GM21515 (cell line): ENCODE data around the gene OCA2.
"Not testable (repeated sequence)": the region's sequence is repeated elsewhere in the genome, so short reads cannot be mapped to it uniquely, and the experiment has no call there.

Experiments used
- ATAC-seq: cut with Tn5 transposase; IDR thresholded peaks from one replicate; pipeline ENCODE4 v1.9.1; 2021; ENCODE audit not compliant: unreplicated experiment

The OCA2 gene

DNA sequence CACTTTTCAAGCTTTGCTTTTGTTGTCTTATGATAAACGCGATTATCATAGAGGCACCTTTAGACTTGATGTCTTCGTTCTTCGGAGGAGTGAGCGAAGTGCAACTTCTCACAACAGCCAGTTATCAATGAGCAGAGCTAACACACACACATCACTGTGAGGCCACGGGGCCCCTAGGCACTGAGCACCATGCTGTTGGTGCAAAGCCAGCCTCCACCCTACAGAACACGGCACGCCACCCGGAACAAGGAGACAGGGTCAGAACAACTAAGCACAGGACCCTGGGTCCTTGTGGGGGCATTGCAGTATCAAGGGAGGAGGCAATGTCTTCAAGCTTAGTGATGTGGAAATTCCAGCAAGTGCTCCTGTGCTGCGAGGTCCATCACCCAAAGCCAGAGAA, 244.5 kb downstream of the OCA2 start:
- no peak for ATAC-seq

DNA sequence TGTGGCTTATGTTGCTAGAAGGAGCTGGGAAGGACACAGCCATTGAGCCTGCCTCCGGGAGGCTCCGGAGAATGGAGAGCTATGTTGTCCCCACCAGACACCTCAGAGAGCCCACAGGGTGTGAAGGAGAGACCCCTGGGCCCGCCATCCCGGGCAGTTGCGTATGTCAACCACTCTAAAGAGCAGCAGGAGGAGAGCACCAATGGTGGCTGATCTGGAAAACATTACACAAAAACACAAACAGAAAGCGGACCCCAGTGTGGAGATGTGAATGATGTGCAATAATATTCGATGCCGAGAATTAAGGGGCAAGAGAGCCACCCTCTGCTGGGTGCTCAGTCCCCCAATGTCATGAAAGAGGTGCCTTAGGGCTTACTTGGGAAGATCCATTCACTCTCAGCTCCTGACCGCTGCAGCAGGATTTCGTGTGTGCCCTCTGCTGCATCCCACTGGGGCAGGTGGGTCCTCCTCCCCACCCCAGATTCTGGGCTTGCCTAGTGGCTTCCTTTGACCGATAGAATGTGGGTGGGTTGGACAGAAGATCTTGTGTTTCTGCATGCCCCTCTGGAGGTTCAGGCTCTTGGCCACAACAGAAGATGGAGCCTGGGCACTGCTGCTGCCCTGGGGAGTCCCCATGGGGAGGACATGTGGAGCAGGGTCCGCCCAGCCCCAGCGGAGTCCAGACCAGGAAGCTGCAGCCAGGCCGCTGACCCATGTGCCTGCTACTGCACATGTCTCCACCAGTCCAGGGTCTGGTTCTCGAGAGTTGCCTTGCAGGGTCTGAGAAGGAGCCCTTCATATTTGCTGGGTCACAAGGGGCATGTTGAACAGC, 245.3 kb downstream of the OCA2 start:
- no peak for ATAC-seq

DNA sequence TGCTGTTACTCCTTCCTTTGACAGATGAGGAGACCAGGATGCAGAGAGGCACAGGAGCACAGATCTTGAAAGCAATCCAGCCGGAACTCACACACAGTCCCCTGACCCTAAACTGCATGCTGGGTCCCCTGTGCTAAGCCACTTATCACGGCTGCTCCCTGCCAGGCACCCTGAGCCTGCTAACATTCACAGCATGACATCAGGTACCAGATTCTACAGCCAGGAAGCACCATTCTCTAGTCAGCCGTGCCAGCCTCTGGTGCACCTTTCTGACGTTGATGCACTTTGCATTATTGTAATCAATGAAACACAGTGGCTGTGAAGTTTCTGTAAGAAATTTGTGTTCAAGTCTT, 247.3 kb downstream of the OCA2 start:
- ATAC-seq: no peak

DNA sequence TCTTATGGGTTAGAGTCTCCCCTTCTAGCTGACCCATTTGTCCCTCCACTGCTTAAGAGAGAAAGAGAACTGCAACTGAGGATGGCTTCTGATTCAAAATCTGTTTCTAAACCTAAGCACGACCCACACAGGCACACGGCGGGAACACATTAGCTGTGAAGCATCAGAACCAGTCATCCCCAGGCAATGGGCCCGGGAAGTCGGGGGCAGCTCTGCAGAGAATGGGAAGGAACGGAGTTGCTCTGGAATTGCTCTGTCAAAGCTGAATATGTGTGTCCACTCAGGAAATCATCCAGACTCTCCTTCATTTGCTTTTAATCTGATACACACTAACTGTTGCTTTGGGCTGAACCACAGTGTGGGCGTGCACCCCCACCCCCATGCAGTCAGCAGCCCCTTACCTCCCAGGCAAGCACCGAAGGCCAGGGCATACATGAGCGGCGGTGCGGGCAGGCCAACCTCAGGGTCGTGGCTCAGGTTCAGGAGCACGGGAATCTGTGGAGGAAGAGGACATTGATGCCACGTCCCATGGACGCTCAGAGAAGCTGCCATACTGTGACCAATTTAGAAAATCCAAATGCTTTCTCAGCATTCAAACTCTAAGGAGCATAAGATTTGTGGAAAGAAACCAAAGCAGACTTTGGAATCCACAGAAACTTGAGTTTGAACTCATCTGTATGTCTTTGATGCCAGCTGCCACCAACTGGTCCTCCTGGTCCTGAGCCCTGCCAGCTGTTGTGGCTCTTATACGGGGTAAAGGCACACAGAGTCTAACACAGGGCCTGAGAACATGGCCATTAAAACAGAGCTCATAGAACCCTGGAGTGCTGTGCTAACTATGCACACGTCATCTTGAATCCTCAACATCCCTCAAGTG, 247.9 kb downstream of the OCA2 start:
- ATAC-seq: no peak

DNA sequence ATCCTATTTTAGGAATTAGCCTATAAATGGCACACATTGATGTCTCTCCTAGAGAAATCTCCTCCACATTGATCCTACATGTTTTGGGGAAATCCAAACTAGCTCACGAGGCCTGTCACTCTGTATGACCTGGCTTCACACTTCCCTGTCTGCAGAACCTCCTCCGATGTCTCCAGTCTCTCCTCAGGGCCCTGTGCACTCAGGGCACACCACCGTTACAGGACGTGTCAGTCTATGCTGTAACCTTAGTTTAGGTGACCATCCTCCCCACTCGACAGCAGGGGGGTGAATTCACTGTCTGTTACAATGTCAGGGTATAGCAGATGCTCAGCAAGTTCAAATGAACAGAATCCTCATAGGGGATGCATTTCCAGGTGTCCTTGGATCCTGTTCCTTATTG, 249.1 kb downstream of the OCA2 start:
- no peak for ATAC-seq

DNA sequence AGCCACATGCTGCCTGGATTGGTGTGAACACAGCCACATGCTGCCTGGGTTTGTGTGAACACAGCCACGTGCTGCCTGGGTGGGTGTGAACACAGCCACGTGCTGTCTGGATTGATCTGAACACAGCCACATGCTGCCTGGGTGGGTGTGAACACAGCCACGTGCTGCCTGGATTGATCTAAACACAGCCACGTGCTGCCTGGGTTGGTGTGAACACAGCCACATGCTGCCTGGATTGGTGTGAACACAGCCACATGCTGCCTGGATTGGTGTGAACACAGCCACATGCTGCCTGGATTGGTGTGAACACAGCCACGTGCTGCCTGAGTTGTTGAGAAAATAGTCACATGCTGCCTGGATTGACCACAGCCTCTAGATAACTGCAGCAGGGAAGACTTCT, 250.2 kb downstream of the OCA2 start:
- not testable (repeated sequence) for ATAC-seq

DNA sequence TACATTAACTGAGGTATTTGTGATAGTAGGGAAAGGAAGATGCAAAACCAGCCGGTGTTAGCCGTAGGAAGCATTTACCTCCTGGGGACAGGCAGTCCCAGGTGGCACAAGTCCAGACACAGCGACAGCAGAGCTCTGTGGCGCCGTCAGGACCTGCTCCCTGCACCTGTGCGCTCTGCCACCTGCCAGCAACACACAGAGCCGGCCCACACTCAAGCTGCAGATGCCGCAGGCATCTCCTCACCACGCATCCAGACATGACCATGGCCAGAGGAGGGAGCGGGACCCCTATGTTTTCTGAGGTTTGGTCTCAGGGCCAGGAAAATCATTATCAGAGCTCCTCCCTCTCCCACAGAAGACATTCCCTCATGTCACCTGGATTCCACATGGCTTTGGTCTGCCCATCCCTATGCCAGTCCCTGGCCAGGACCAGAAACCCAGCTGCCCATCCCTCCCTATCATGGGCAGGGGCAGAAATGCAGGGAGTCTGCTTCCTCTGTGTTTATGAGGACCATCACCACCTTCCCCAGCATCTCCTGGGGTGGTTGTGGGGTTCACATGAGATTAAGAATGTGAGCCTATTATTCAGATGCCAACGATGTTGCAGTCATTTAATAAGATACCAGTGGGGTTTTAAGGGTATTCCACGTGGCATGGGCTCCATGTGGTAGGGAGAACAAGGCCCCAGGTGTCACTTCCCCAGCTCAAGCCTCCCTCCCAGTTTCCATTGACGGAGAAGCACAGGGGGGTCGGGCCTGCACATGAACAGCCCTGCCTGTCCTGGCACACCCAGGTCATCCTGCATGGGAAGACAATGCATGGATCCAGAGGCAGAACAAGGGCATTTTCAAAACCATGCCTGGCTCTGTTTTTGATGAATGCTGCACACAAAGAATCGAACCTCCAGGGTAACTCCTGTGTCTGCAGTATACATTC, 251.1 kb downstream of the OCA2 start:
- no peak for ATAC-seq

DNA sequence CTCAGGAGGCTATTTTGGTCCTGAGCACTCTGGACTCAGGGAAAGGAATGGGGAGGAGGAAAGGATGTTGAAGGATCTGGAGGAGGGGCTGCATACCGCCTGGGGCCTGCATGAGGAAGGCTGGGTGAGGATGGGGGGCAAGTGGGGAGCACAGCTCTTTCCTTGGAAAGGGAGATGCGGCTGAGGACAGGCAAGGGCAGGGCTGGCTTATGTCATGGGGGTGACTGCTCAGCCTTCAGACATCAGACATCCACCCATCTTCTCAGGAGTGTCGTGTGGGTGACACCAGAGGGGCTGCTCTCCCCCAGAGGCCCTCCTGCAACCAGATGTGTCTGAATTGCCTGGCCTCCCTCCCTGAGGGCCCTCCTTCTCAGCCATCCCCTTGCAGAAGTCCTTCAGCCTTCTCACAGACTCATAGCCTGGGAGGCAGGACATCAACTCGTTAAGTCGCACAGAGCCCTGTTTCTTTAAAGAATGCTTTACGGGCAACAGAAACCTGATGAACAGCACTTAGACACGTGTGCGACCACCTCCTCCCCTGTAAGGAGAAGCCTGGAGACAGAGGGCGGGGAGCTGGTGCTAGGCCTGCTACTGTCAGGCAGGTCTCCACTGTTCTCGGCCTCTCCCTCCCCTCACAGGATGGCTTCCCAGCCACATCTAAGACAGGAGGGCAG, 252.3 kb downstream of the OCA2 start:
- no peak for ATAC-seq

DNA sequence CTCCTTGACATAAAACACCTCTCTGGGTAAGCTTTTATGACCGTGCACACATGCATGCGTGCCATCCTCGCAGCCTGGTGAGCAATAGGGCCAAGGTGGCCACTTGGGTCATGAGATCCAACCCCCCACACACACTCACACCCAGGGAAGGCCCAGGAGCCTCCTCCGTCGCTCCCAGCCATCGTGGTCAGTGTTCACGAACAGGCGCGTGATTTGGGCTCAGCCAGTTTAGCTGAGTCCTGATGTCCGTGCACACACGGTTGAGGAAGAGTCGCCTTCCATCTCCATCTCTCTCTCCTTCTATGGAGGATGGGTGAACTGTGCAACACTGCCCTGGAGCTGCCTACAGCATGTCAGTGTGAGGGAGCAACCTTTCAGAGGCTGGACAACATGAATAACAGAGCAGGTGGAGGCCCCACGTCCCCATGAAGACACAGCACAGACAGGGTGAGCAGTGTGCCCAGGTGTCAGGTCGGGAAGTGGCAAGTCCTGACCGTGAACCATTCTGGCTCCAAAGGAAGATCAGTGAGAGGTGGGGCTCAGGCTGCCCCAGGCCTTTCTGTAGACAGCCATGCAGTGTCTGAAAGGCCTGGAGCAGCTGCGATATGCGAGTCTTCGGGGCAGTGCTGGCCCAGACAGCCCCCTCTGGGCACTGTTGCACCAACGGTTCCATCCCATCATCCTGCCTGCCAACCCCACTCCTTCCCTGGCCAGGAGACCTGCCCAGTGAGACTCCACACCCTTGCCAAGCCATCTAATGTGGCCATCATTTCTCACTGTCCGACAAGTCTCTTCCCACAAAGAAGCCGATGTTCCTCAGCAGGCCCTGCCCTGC, 253.4 kb downstream of the OCA2 start:
- no peak for ATAC-seq

DNA sequence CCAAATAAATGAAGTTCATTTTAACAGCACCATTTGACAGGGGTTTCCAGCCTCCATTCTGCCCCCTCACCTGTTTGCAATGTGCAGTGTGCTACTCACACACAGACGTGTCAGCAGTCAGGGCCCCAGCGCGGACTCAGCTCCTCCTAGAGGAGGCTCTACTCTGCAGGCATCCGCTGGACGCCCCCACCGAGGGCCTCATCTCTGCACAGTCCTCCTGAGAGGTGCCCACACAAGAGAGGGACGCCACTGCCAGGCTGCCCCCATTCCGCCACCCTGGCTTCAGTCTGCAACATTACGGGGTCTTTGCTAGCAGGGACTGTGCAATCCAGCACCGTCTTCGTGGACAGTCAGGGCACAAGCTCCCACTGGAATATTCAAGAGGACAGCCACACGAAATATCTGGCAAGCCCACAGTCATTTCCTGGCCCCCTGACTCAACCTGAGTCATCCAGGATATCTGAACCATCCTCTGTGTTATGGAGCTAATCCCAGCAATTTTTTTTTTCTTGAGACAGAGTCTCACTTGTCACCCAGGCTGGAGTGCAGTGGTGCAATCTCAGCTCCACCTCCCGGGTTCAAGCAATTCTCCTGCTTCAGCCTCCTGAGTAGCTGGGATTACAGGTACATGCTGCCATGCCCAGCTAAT, 255.0 kb downstream of the OCA2 start:
- ATAC-seq: no peak

DNA sequence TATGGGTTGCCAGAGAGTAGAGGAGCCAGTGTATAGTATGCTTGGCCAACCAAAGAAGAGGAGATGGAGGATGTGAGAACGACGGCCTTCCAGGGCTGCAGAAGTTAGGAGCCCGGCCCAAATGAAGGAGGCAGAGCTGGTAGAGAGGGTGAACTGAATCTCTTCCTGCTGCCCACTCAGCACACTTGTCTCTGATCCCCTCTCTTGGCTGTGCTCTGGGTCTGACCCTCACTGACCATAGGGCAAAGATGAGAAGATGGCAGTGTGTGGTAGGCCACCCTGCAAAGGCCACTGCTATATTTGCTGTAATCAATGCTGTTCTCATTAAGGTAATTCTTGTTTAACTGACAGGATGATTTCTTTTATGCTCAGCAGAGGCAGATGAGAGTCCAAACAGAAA, 256.0 kb downstream of the OCA2 start:
- ATAC-seq: no peak

DNA sequence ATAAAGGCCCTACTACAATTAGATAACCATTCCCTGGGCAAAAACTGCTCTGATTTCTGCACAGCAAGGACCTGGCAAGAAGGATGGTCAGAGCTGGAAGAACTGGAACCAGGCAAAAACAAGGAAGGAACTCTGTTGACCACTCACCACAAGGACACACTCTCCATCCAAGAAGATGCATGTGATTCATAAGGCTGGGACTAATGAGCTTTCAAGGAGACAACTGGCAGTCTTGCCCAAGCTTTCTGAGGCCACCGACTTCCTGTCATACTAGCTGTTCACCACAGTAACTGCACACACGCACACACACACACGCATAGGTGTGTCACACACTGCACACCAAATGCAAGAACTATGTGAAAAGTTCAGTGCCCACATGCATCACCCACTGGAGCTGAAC, 256.6 kb downstream of the OCA2 start:
- no peak for ATAC-seq

DNA sequence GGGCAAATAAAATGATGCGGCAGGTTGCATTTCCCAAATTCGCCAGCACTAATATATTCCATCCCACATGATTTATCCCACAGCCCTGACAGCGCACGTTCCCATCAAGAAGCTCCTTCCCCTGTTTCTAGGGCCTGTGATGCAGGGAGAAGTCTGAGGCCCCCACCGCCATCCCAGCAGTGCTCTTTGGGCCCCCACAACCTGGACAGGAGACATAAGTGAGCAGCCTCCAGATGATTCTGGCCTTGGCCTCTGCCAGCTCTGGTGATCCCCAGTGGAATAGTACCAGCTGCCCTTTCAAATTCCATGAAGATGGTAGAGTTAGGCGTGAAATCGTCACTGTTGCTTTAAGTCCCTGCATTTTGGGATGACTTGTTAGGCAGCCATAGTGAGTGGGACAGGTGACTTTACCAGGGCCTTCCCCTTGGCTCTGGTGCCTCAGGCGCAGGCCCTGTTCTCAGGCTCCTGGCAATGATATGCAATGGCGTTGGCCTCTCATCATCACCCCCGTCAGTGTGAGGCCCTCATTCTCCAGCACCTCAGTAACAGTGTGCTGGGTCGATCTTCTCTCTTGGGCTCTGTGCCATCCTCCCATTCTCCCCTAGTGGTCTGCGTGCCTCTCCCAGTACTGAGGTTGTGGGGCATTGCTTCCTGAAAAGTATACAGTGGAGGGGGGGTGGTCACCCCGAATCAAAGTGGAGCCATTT, 263.7 kb downstream of the OCA2 start:
- no peak for ATAC-seq

DNA sequence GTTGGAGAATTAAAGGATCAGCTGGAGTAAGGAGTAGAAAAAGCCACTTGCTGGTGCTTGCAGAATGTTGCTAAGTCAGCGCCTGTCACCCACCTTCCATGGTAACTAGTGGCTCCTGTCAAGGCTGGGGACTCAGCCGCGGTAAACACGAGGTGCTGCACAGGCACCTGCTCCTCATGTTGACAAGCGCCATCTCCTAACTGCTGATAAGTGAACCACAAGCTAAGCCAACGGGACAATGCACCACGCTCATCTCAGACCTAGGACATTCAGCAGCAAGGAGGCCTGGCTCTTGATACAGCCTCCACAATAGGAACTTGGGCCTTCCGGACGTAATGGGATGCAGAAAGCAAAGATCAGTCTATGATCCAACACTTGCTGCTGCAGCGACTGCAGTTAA, 264.4 kb downstream of the OCA2 start:
- no peak for ATAC-seq

DNA sequence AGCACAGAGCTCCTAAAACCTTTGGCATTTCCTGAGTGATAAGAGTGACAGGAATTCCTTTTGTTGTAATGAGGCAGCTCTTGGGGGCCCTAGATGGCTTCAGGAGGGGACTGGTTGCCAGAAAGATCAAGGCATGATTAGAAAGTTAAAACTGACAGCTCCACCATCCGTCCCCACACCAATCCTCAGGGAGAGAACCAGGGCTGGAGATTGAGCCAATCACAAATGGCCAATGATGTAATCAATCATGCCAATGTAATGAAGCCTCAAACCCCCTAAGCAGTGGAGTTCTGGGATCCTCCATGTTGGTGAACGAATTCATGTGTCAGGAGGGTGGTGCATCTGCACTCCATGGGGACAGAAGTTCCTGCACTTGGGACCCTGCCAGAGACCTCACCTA, 265.1 kb downstream of the OCA2 start:
- ATAC-seq: no peak

DNA sequence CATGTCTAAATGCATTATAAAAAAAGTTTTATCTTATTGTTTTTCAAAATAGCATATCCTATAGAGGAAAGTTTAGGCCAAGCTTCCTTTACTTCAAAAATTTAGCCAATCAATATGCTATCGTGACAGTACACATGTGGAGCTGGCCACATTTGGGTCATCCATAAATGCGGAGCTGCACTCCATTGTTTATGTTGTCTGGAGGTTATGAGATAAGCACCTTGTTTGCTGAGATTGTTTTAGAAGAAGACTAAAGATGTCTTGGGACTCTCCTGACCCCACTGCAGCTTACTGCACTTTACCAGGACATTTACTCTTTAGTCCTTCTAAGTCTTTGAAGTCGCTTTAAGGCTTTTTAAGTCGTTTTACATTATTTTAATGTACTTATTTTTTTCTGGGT, 265.9 kb downstream of the OCA2 start:
- ATAC-seq: no peak

DNA sequence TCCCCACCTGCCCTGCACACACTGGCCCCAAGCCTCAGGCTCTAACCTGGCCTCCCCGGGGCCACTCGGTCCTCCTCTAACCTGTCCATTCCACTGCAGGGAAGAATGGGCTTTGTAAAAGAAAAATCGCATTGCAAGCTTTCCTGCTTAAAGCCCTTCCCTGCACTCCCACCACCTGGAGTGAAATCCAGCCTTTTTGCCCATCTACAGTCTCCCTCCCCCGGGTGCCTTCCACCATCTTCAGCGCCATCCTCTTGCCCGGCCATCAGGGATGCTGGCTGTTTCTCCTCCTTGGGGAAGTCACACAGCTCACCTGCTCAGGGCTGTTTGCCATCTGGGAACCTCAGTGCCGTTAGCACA, 266.9 kb downstream of the OCA2 start:
- no peak for ATAC-seq

DNA sequence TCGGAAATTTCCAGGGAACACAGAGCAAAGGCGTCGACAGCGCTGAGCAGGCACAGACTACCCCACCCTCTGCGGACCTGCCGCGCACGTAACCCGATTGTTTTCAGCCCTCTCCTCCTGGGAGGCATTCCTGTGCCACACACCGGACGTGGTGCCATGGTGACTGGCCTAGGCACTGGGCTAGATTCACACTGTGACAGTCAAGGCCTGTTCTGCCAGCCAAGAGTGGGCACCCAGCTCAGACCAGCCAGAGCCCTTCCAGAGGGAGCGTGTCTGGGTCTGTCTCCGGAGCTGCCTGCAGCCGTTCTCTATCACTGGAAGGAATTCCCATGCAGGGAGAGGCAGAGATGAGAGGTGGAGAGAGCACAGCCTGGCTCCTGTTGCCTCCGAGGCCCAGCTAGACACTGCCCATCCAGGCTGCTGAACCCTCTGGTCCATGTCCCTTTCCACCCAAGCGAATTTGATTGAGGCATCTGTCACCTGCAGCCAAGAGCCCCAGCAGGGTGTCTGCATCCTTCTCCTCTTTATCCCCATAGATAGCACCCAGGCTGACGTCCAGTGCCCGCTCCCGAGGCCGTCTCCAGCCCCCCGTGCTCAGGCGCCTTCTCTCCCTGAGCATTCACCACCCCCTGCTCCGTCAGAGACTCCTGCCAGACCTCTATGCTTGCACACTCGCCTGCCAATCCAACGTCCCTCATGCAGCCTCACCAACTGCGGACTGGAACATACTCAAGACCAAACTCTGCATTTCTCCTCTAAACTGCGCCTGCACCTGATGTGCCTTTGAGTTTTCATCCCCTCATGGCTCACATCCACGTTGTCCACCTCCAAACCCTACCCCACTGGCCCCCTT, 267.5 kb downstream of the OCA2 start:
- ATAC-seq: no peak
